HL-60 (cell line): ENCODE measurements around the gene GPR119.
"Not testable (repeated sequence)": the region's sequence is repeated elsewhere in the genome, so short reads cannot be mapped to it uniquely, and the experiment has no call there.

Experiments used
- DNase-seq, 2 experiments: peaks; one replicate each; pipeline ENCODE4 v3.0.0-alpha.2; 2010 to 2020; ENCODE audit warnings: low read depth in 1 of 2, low spot score in 1 of 2
- H3K27ac ChIP-seq: fragments of 250-450 bp; sonication (Bioruptor Pico); replicated peaks from 2 replicates; pipeline ENCODE4 v1.5.1; 2020; ENCODE audit warnings: mild to moderate bottlenecking, moderate library complexity
- H3K27me3 ChIP-seq: fragments of 250-450 bp; sonication (Bioruptor Pico); 2 replicates; pipeline ENCODE4 v1.5.1; 2021; ENCODE audit warnings: mild to moderate bottlenecking, moderate library complexity; ENCODE audit not compliant: insufficient read depth, poor library complexity, severe bottlenecking
- H3K4me3 ChIP-seq: replicated peaks from 2 replicates; pipeline ENCODE4 v1.5.1; 2011; ENCODE audit warnings: mild to moderate bottlenecking, control low read depth, low read length; ENCODE audit not compliant: insufficient read depth
- CTCF ChIP-seq: IDR thresholded peaks from one replicate; pipeline ENCODE4 v1.5.1; 2011; ENCODE audit warnings: low read length, control low read depth, inconsistent platforms; ENCODE audit not compliant: insufficient read depth
- GABPA ChIP-seq: IDR thresholded peaks from 2 replicates; pipeline ENCODE4 v1.6.1; 2012; ENCODE audit warnings: low read depth
- POLR2AphosphoS5 ChIP-seq: IDR thresholded peaks from 2 replicates; pipeline ENCODE4 v1.6.1; 2012; ENCODE audit warnings: low read depth
- REST ChIP-seq: IDR thresholded peaks from 2 replicates; pipeline ENCODE4 v1.6.1; 2012; ENCODE audit warnings: low read depth; ENCODE audit not compliant: insufficient replicate concordance
- SPI1 ChIP-seq: IDR thresholded peaks from 2 replicates; pipeline ENCODE4 v1.6.1; 2012; ENCODE audit warnings: low read depth, mild to moderate bottlenecking, borderline replicate concordance

The GPR119 gene

GRCh38 chrX:130386408-130386808, 934 bp upstream of the GPR119 start:
- no peak overlapping the region for H3K4me3 ChIP-seq
- H3K27ac ChIP-seq: no peak overlapping the region
- DNase-seq: no peak
- TF ChIP-seq SPI1 (no peak), REST (no peak), GABPA (no peak), POLR2AphosphoS5 (no peak), CTCF (no peak)
- no peaks in the 10 kb centered on the region for H3K27me3 ChIP-seq

DNA sequence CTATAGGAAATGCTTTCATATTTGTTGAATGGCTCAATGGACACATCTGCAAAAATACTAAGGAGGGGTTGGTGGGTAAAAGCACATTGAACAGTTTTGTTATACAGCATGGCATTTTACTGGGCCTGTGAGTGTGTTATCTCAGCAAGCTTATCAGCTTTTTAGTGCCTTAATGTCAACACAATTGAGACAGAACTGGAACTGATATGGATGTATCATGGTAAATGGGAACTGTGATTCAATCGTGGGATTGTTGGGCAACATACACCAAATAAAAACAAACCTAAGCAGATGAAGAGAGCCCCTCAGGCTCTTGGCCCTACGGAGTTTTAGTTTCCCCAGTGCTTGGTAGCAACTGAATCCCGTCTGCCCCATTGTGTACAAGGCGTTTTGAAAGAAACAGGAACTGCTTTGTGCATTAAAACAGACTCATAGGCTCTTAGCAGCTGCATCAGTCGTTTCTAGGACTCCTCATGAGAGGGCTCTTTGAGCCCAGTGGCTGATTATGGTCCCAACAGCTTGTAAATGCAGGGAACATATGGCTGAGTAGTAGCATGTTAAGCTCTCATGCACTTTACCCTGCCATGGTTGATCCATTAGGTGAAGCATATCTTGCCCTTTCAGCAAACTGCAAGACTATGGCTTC, 7.3 kb downstream of the GPR119 start:
- TF ChIP-seq GABPA (no peak), SPI1 (peak; percentile 71)
- Histone ChIP-seq H3K27me3 (no peaks in the 10 kb centered on the region), H3K4me3 (no peak overlapping the region), H3K27ac (no peak overlapping the region)
- peak in 1 of 2 experiments; percentile 5 for DNase-seq

GRCh38 chrX:130376077-130376476, 9.4 kb downstream of the GPR119 start:
- H3K27ac ChIP-seq: no peak overlapping the region
- H3K27me3 ChIP-seq: no peaks in the 10 kb centered on the region
- TF ChIP-seq GABPA: no peak
- TF ChIP-seq POLR2AphosphoS5: no peak
- no peak for TF ChIP-seq SPI1
- TF ChIP-seq CTCF: no peak
- TF ChIP-seq REST: no peak
- DNase-seq: no peak
- H3K4me3 ChIP-seq: no peak overlapping the region

- H3K27ac ChIP-seq, H3K27me3 ChIP-seq, H3K4me3 ChIP-seq, DNase-seq: not testable (repeated sequence)
These were observed 33.4 kb downstream of the GPR119 start for GRCh38 chrX:130352050-130352449.

GRCh38 chrX:130351567-130351966, 33.9 kb downstream of the GPR119 start:
- DNase-seq: no peak
- TF ChIP-seq CTCF: no peak
- TF ChIP-seq GABPA: no peak
- no peak for TF ChIP-seq POLR2AphosphoS5
- no peak for TF ChIP-seq SPI1
- no peak overlapping the region for H3K27ac ChIP-seq
- H3K4me3 ChIP-seq: no peak overlapping the region
- H3K27me3 ChIP-seq: no peaks in the 10 kb centered on the region
